B cell (primary cell): ENCODE data around the gene TMEM239. TPM values are rescaled to one million over a fixed set of nuclear protein-coding genes. Genes with fewer than 3 reads are reported as not detected.

ENCODE experiments used
- ATAC-seq: fragments of 200-7000 bp; cut with Tn5 transposase; one replicate; pipeline ENCODE4 v1.10.0; 2021; ENCODE audit warnings: low read depth, mild to moderate bottlenecking, moderate number of reproducible peaks, moderate library complexity
- CTCF ChIA-PET: fragments of 350-600 bp; sonication (Branson Sonifier 250); formaldehyde crosslinking; loops from one replicate; lab custom pipeline; 2021; ENCODE audit warnings: antibody characterized with exemption, inconsistent platforms; lab: Charles Lee
- POLR2A ChIA-PET: fragments of 350-600 bp; sonication (Branson Sonifier 250); formaldehyde crosslinking; loops from one replicate; lab custom pipeline; 2021; ENCODE audit warnings: antibody characterized with exemption; lab: Charles Lee
- DNase-seq: peaks from one replicate; pipeline ENCODE4 v3.0.0; 2013
- H2AFZ ChIP-seq: 2 replicates; pipeline ENCODE4 v1.6.1; 2012; ENCODE audit warnings: mild to moderate bottlenecking, low read depth, low read length; ENCODE audit not compliant: insufficient read depth, poor library complexity, severe bottlenecking
- H3K27ac ChIP-seq, 2 donors: 1 replicate in 1 of 2; 2 replicates in 1 of 2; pipeline ENCODE4 v1.5.1; 2012 to 2013; ENCODE audit warnings: low read length in 2 of 2, mild to moderate bottlenecking in 2 of 2, moderate library complexity in 1 of 2
- H3K27me3 ChIP-seq, 4 experiments: fragments of 200-600 bp in 1 of 4; sonication (generic) in 1 of 4; replicated peaks in 1 of 4; 1 replicate in 2 of 4; 2 replicates in 2 of 4; pipeline versions ENCODE4 v1.6.1 to v1.7.0; 2013 to 2016; ENCODE audit warnings: low read length in 3 of 4, mild to moderate bottlenecking in 2 of 4, mixed read lengths in 1 of 4, moderate library complexity in 1 of 4; ENCODE audit not compliant: insufficient read depth in 4 of 4, control insufficient read depth in 3 of 4; ENCODE audit errors: control extremely low read depth in 1 of 4
- H3K36me3 ChIP-seq, 2 experiments: replicated peaks in 1 of 2; 1 replicate in 1 of 2; 2 replicates in 1 of 2; pipeline versions ENCODE4 v1.6.1 to v1.7.1; 2013; ENCODE audit warnings: low read length in 1 of 2; ENCODE audit not compliant: insufficient read depth in 2 of 2, control insufficient read depth in 1 of 2; ENCODE audit errors: control extremely low read depth in 1 of 2, extremely low read depth in 1 of 2
- H3K4me1 ChIP-seq, 2 donors: fragments of 200-600 bp in 1 of 2; sonication (generic) in 1 of 2; 1 replicate in 1 of 2; 2 replicates in 1 of 2; pipeline versions ENCODE4 v1.5.1 to v1.6.1; 2013 to 2017; ENCODE audit warnings: low read length in 2 of 2; ENCODE audit not compliant: control insufficient read depth in 2 of 2, insufficient read depth in 2 of 2
- H3K4me2 ChIP-seq: replicated peaks from 2 replicates; pipeline ENCODE3; 2012; ENCODE audit warnings: mild to moderate bottlenecking, low read depth, low read length; ENCODE audit not compliant: poor library complexity, severe bottlenecking
- H3K4me3 ChIP-seq, 5 experiments: fragments of 200-600 bp in 1 of 5; sonication (generic) in 1 of 5; 1 replicate in 3 of 5; 2 replicates in 2 of 5; pipeline versions ENCODE4 v1.5.1 to v1.7.0; 2011 to 2016; ENCODE audit warnings: low read length in 4 of 5, mild to moderate bottlenecking in 4 of 5, low read depth in 2 of 5, control low read depth in 1 of 5, moderate library complexity in 1 of 5; ENCODE audit not compliant: insufficient read depth in 1 of 5; ENCODE audit errors: control extremely low read depth in 1 of 5, extremely low read depth in 1 of 5
- H3K79me2 ChIP-seq: fragments of 200-600 bp; sonication (generic); one replicate; pipeline ENCODE4 v1.6.0; 2016; ENCODE audit warnings: low read length; ENCODE audit not compliant: control insufficient read depth, insufficient read depth
- H3K9ac ChIP-seq: fragments of 200-600 bp; sonication (generic); 2 replicates; pipeline ENCODE4 v1.6.1; 2017; ENCODE audit warnings: mild to moderate bottlenecking, low read length, moderate library complexity
- H3K9me3 ChIP-seq, 3 donors: one replicate each; pipeline versions ENCODE4 v1.6.1 to v1.7.1; 2013; ENCODE audit warnings: low read length in 2 of 3; ENCODE audit not compliant: control insufficient read depth in 2 of 3, insufficient read depth in 1 of 3; ENCODE audit errors: control extremely low read depth in 1 of 3
- H4K20me1 ChIP-seq: 2 replicates; pipeline ENCODE4 v1.6.0; 2012; ENCODE audit warnings: mild to moderate bottlenecking, low read length; ENCODE audit not compliant: insufficient read depth, control insufficient read depth, poor library complexity, severe bottlenecking
- H3K27ac Mint-ChIP-seq: one replicate; pipeline ENCODE4 v1.8.0; 2021; ENCODE audit warnings: mixed read lengths
- H3K27me3 Mint-ChIP-seq: one replicate; pipeline ENCODE4 v1.8.0; 2021; ENCODE audit warnings: mixed read lengths
- H3K4me1 Mint-ChIP-seq: one replicate; pipeline ENCODE4 v1.8.0; 2021; ENCODE audit warnings: mixed read lengths
- H3K4me3 Mint-ChIP-seq: one replicate; pipeline ENCODE4 v1.8.0; 2021; ENCODE audit warnings: mixed read lengths
- H3K9me3 Mint-ChIP-seq: one replicate; pipeline ENCODE4 v1.8.0; 2022; ENCODE audit warnings: mixed read lengths; ENCODE audit not compliant: insufficient read depth
- CTCF ChIP-seq: fragments of 200-600 bp; IDR thresholded peaks from one replicate; pipeline ENCODE4 v1.8.0; 2022; ENCODE audit warnings: antibody characterized with exemption, mild to moderate bottlenecking
- EZH2 ChIP-seq: IDR thresholded peaks from 2 replicates; pipeline ENCODE4 v1.6.1; 2012; ENCODE audit warnings: borderline replicate concordance, low read depth, mild to moderate bottlenecking, moderate library complexity, low read length; ENCODE audit not compliant: insufficient read depth, poor library complexity, severe bottlenecking
- WGBS: methylation state at CpG from one replicate; pipeline ENCODE4 v1.1.5; 2013; ENCODE audit warnings: missing lambda C conversion rate; ENCODE audit not compliant: insufficient coverage; 5-methylcytosine and 5-hydroxymethylcytosine counted together
- intact Hi-C: fragments of 100-400 bp; cut with micrococcal nuclease; formaldehyde crosslinking; loops from one replicate; pipeline ENCODE4 v1.10.0; 2022
- polyA plus RNA-seq: library from polyadenylated mRNA; depleted of rRNA; stranded (reverse); fragments of >200 nt; gene quantifications from 2 replicates; pipeline ENCODE4 v1.2.3, GENCODE V29; 2012
- total RNA-seq, 2 donors: library from RNA; stranded (reverse); fragments of 120-200 nt in 1 of 2; gene quantifications; 1 replicate in 1 of 2; 2 replicates in 1 of 2; pipeline versions ENCODE4 v1.2.3 to v1.2.4, GENCODE V29; 2013 to 2022

Gene TMEM239
- total and polyA plus RNA-seq, 2 donors (not counting 1 experiment from before 2014, with no cell fraction given): not detected

GRCh38 chr20:2814076-2814475 is 2.1 kb upstream of the TMEM239 start:
- Histone ChIP-seq H3K9me3 (peaks cover 5 to 7% (median 6%) of the 10 kb centered on the region in 3 donors), H3K4me3 (no peak overlapping the region), H4K20me1 (no peaks in the 10 kb centered on the region), H3K9ac (no peak overlapping the region), H3K4me2 (no peak overlapping the region), H3K27me3 (peaks cover 0 to 23% (median 9%) of the 10 kb centered on the region in 4 experiments), H3K36me3 (no peaks in the 10 kb centered on the region), H3K79me2 (no peaks in the 10 kb centered on the region), H3K27ac (no peak overlapping the region), H3K4me1 (no peaks in the 10 kb centered on the region), H2AFZ (no peak overlapping the region)
- DNase-seq (no peak), ATAC-seq (no peak)
- Mint-ChIP-seq H3K4me1 (no peaks in the 10 kb centered on the region), H3K9me3 (peaks cover 5% of the 10 kb centered on the region), H3K27ac (no peak overlapping the region), H3K4me3 (no peak overlapping the region), H3K27me3 (peaks cover 52% of the 10 kb centered on the region)
- TF ChIP-seq EZH2: no peak
- WGBS: no CpG with 5 or more reads among the region's 1 CpG
- ChIA-PET CTCF (no interaction called here), POLR2A (no interaction called here)
- intact Hi-C loops: no loop called here

DNA sequence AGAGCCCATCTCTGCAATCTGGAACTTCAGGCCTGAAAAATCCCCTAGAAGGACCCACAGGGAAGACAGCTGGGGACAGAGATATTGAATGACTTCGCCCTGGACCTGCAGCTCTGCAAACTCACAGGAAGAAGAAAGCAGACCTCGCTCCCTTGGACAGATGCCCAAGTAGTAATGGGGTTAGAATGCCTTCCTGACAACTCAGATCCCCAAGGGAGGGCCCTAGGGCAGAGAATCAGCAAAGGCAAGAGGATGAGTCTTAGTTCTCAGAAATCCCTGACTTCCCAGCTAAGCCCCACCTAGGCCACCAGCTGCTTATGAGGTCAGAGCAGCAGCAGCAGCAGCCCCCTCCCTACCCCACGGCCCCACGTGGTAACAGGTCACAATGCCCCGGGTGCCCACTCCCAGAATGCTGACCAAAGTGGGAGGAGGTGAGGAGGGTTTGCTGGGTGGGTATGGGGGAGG is 1.5 kb upstream of the TMEM239 start, which contains the start of gene C20orf141:
Gene C20orf141, plus strand, starts transcription at position 401 of the 465 bp plus-strand sequence. CDS start 198 bp downstream, outside the sequence.
- ChIA-PET POLR2A (no interaction called here), CTCF (no interaction called here)
- peaks cover 5% of the 10 kb centered on the region for H3K9me3 Mint-ChIP-seq
- Histone ChIP-seq H3K4me3 (no peak within 1 kb of the TSS), H3K9ac (no peak within 1 kb of the TSS), H3K4me1 (no peaks in the 10 kb centered on the region), H3K27ac (no peak within 1 kb of the TSS), H3K4me2 (no peak within 1 kb of the TSS), H4K20me1 (no peaks in the 10 kb centered on the region), H3K27me3 (peaks cover 0 to 28% (median 9%) of the 10 kb centered on the region in 4 experiments), H3K79me2 (no peaks in the 10 kb centered on the region), H3K9me3 (peaks cover 5 to 7% (median 6%) of the 10 kb centered on the region in 3 donors), H2AFZ (no peak within 1 kb of the TSS), H3K36me3 (no peaks in the 10 kb centered on the region)
- no peaks in the 10 kb centered on the region for H3K4me1 Mint-ChIP-seq
- no peak for ATAC-seq
- DNase-seq: no peak
- no peak for TF ChIP-seq CTCF
- TF ChIP-seq EZH2: no peak
- H3K4me3 Mint-ChIP-seq: no peak within 1 kb of the TSS
- 50% methylated on average over 1 of the region's 5 CpGs for WGBS
- intact Hi-C loops: no loop called here
- H3K27ac Mint-ChIP-seq: no peak within 1 kb of the TSS
- peaks cover 52% of the 10 kb centered on the region for H3K27me3 Mint-ChIP-seq
